CD4-positive, alpha-beta T cell treated with Interleukin-4 for 4 hours (primary cell): ENCODE results near the gene GRIN3B.

Source experiments
- DNase-seq: peaks from one replicate; pipeline ENCODE4 v3.0.0-alpha.2; 2020

GRIN3B gene

DNA sequence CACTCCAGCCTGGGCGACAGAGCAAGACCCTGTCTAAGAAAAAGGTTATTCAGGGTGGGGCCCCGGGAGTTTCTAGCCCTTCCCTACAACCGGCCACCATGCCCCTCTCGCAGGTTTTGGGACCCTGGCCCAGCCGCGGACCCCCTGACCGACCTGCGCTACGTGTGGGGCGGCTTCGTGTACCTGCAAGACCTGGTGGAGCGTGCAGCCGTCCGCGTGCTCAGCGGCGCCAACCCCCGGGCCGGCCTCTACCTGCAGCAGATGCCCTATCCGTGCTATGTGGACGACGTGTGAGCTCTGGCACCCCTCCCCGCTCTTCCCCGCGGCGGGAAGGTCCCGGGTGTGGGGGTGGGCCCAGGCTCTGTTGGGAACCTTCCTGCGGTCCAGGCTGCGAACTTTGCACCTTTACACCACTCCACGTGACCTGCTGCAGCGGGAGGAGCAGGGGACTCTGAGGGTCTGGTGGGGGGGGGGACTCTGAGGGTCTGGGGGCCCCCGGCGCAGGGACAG, 46.0 kb downstream of the GRIN3B start:
- no peak for DNase-seq

- no peak for DNase-seq
Observed at GRCh38 chr19:1046836-1047695, 46.8 kb downstream of the GRIN3B start.

DNA sequence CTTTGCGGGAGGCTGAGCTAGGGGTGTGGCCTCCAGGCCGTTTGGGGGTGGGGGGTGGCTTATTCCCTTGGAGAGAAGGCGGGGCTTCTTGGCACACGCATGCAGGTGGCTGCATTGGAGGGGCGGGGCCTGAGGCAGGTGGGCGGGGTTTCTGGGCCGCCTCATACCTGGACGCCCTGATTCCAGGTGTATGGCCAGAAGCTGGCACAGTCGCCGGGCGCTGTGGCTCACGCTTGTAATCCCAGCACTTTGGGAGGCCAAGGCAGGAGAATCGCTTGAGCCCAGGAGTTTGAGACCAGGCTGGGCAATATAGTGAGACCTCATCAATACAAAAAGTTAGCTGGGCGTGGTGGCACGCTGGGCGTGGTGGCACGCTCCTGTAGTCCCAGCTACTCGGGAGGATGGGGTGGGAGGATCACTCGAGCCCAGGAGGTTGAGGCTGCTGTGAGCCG, 47.5 kb downstream of the GRIN3B start:
- DNase-seq: no peak

DNA sequence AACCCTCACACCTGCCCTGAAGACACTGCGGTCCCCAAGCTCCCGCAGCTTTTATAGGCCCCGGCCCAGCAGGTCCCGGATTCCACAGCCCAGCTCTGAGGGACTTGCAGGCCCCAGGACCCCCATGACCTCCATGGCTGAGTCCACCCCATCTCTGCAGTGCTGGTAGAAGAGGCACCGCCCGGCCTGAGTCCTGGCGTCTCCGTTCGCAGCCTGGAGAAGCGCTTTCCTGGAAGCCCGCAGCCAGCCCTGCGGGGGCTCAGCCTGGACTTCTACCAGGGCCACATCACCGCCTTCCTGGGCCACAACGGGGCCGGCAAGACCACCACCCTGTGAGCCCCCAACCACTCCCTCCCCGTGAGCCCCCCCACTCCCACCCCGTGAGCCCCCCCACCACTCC, 48.9 kb downstream of the GRIN3B start:
- no peak for DNase-seq

GRCh38 chr19:1049800-1050199, 49.6 kb downstream of the GRIN3B start:
- no peak for DNase-seq

DNA sequence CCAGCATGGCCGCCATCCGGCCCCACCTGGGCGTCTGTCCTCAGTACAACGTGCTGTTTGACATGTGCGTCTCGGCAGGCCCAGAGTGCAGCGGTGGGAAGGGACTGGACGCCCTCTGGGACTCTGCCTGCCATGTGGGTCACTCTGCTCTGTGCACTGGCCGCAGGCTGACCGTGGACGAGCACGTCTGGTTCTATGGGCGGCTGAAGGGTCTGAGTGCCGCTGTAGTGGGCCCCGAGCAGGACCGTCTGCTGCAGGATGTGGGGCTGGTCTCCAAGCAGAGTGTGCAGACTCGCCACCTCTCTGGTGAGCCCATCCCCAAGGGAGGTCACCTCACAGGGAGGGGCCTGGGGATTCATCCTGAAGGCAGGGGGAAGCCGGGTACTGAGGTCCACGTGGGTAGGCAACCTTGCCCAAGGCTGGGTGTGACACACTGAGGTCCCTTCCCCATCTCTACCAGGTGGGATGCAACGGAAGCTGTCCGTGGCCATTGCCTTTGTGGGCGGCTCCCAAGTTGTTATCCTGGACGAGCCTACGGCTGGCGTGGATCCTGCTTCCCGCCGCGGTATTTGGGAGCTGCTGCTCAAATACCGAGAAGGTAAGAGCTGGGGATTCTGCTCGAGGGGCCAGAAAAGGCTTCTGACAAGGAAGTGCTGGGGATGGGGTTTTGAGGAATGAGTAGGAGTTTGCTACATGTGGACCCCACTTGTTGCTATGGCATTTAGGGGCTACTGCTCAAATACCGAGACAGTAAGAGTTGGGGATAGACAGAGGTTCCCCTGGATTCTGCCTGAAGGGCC, 51.0 kb downstream of the GRIN3B start:
- DNase-seq: no peak

DNA sequence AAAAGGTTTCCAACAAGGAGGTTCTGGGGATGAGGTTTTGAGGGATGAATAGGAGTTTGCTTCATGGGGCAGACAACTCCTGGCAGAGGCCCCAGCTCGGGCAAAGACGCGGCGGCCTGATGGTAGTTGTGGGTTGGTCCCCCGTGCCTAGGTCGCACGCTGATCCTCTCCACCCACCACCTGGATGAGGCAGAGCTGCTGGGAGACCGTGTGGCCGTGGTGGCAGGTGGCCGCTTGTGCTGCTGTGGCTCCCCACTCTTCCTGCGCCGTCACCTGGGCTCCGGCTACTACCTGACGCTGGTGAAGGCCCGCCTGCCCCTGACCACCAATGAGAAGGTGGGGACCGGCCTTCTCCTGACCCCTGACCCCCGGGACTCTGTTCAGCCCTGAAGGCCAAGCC, 51.6 kb downstream of the GRIN3B start:
- DNase-seq: no peak

DNA sequence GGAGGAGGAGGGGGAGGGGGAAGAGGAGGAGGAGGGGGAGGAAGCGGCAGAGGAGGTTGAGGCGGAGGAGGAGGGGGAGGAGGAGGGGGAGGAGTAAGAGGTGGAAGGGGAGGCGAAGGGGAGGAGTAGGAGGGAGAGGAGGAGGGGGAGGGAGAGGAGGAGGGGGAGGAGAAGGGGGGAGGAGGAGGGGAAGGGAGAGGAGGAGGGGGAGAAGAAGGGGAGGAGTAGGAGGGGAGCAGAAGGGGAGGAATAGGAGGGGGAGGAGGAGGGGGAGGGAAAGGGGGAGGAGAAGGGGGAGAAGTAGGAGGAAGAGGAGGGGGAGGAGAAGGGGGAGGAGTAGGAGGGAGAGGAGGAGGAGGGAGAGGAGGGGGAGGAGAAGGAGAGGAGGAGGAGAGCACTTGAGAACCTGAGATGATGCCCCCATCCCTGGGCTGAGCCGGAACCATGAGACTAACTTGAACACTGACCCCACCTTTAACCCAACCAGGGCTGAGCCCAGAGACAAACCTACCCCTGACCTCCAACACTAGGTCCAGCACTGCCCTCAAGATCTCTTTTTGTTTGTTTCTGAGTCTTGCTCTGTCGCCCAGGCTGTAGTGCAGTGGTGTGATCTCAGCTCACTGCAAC, 52.2 kb downstream of the GRIN3B start:
- DNase-seq: no peak

GRCh38 chr19:1053176-1054101, 53.2 kb downstream of the GRIN3B start:
- no peak for DNase-seq

GRCh38 chr19:1054102-1055027, 54.1 kb downstream of the GRIN3B start:
- DNase-seq: no peak

GRCh38 chr19:1055028-1055425, 54.8 kb downstream of the GRIN3B start:
- DNase-seq: no peak

GRCh38 chr19:1055886-1056620, 55.8 kb downstream of the GRIN3B start:
- no peak for DNase-seq

- DNase-seq: peak; percentile 72
Observed at GRCh38 chr19:1057176-1057855, 57.1 kb downstream of the GRIN3B start.

GRCh38 chr19:1058112-1058511, 57.9 kb downstream of the GRIN3B start:
- DNase-seq: no peak
